ENCODE data around the gene MKX. TPM values are rescaled to one million over a fixed set of nuclear protein-coding genes. Genes with fewer than 3 reads are reported as not detected.

MKX gene
- total RNA-seq, 1 donor from 2014 or later, result not detected

DNA sequence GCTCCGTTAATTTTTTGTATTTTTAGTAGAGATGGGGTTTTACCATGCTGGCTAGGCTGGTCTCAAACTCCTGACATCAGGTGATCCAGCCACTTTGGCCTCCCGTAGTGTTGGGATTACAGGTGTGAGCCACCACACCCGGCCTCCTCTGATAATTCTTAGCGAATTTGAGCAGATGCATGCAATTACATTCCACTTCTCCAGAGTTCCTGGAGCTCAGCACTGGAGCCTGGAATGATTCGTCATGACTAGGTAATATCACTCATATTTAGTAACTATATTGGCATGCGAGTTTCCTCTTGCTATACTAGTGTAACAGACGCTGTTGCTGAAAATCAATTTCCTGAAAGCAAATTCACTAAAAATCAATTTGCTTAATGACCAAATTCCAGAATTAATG is 86.8 kb downstream of the MKX start:
- no peak for DNase-seq (ENCODE audit: extremely low read depth, low read depth, low spot score)

DNA sequence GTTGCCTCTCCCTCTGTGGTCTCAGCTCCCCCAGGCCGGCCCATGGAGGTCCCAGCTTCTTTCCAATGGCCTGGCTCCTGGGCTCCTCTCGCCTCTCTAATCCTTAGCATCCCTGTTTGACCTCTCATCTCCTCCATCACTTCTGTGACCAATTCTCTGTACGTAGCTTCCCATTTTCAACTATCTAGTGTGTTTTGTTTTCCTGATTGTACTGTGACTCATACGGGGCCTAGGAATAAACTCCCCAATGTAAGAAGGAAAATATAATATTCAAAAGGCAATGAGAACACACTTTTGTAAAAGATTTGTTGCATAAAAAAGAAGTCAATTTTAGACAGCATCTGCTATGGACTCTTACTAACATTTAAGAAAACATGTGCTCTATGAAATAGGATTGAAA is 90.3 kb downstream of the MKX start:
- DNase-seq (ENCODE audit: extremely low read depth, low read depth, low spot score), result no peak

DNA sequence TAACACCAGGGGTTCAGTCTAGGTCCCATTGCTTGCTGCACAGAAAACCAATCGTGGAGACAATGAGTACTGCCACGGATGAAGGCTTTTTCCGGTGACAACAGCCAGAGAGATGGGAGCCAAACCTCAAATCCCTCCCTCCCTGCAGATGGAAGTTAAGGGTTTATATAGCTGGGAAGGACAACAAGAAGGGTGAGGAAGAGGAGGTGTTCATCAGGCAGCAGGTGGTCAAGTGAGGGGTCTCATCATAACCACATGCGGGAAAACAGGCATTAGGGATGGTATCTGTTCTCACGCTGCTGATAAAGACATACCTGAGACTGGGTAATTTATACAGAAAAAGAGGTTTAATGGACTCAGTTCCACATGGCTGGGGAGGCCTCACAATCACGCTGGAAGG is 91.3 kb downstream of the MKX start:
- no peak for DNase-seq (ENCODE audit: extremely low read depth, low read depth, low spot score)

DNA sequence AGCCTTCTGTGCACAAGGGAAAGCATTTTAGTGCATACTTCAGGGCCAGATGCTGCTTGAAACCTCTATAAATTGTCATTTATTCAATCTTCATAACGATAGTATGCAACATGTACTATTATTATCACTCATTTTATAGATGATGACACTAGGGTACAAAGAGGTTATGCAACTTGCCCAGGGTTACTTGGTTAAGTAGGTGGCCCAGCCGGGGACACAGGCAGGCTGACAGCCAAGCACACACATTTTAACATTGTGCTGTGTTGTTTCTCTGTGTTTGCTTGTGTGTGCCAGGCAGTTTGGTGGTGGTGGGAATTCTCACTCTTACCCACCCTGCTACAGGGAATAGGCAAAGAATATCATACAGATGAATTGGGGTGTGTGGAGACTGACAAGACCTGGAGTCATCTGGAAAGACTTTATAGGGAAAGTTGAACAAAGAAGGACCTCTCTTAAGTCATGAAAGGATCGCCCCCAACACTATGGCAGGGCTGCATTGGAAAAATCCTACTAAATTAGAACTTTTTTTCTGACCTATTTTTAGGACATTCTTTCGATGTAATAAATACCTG is 98.9 kb downstream of the MKX start:
- no peak for DNase-seq (ENCODE audit: extremely low read depth, low read depth, low spot score)

DNA sequence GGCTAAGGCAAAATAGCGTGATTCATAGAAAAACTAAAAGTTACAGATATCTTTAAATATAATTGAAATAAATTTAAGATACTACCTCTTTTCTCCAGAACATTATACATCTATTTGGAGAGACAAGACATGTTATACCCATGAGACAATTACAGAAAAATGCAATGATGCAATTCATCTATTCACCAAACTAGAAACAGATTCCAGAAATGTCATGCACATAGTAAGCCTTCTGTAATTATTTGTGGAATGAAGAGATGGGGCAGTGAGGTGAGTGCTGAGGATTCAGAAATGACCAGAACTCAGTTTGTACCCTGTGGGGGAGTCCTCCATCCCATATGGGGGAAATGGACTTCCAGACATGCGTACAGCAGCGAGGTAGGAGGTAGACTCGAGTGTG is 99.4 kb downstream of the MKX start:
- DNase-seq (ENCODE audit: extremely low read depth, low read depth, low spot score), result no peak

DNA sequence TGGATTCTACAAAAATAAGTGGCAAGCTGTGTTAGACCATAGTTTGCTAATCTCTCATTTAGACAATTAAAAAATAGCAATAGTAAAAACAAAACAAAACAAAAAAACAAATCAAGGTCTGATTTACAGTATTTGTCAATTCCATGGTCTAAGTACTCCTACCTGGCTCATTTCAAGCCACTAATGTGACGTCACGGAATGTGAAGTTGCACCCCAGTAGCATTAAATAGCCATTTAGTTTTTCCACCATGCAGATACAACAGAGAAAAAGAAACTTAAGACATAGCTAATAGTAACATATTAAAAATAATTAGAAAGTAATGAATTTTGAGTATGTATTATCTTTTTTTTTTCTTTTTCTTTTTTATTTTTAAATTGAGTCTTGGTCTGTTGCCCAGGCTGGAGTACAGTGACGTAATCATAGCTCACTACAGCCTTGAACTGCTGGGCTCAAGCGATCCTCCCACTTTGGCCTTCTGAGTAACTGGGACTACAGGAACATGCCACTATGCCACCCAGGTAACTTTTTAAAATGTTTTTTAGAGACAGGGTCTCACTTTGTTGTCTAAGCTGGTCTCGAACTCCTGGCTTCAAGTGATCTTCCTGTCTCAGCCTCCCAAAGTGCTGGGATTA is 101.2 kb downstream of the MKX start:
- DNase-seq (ENCODE audit: extremely low read depth, low read depth, low spot score), result no peak

DNA sequence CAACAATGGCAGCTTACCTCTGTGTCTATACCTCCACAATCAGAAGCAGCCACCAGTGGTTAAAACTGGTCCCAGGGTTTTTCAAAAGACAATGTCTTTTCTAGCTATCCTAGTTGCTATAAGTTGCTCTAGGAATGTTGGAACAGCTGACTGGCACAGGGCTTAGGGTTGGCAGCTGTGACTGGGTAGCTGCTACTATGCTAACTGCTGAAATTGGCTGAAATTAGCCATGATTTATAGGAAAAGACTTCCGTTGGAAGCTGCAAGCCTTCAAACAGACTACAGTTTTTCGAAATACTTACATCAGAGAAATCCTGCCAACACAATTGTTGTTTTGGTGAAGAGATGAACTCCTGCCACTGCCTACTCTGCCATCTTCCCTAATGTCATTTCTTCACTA is 102.3 kb downstream of the MKX start:
- DNase-seq (ENCODE audit: extremely low read depth, low read depth, low spot score), result no peak

DNA sequence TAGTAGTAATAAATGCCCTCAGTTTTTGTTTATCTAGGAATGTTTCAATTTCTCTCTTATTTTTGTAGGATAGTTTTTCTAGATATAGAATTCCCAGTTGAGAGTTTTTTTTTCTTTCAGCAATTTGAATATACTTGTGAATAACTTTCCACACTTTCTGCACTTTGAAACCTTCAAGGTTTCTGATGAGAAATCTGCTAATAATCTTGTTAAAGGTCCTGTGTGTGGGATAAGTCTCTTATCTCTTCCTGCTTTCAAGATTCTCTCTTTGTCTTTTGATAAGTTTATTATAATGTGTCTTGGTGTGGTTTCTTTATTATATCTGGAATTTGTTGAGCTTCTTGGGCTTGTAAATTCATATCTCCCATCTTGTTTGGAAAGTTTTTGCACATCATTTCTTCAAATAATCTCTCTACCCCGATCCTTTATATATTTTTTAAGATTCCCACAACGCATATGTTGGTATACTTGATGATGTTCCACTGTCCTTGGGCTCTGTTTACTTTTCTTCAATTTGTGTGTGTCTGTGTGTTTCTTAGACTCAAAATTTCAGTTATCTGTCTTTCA is 103.5 kb downstream of the MKX start:
- no peak for DNase-seq (ENCODE audit: extremely low read depth, low read depth, low spot score)

DNA sequence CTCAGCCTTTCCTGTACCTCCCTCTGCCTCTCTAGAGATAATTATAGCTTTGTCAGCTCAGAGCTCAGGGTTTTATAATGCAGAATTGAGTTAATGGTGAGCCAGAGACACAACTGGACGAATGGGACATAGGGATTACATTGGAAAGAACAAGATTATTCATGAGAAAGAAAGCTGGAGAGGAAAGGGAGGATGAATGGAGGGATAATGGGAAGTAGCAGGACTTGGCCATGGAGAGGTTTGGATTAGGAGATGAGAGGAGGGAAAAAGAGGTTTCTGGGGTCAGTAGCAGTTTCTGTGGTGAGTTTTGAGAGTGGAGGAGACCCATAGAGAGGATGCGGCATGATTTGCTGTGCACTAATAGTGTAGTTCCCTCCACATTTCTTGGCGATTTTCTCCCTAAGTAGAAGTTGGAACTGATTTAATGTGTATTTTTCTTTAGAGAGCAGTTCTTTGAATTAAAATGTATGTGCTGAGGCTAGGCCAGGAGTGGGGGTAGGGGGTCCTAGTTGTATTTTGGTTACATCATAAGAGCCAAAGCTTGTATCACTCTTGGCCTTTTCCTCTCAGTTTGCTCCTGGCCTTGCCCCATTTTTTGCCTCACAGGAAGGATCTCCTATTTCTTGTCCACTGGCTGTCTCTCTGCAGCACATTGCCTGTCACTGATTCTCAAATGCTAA is 107.4 kb downstream of the MKX start:
- no peak for DNase-seq (ENCODE audit: extremely low read depth, low read depth, low spot score)

DNA sequence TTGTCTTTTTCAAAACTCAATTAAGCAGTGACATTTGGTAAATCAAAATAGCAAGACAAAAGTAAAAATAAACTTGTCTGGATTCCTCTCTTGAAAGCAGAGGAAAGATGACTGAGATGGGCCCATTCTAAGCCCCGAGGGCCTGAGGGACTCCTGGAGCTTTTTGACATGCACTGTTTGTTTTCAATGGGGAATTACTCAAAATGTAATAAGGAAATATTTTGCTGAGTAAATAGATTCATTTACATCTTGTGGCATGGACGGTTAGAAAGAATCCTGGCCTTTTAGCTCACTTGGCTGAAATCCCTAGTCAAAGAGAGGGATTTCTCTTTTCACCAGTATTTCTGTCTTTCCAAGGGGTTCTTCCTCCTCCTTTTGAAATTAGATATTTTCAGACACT is 108.0 kb downstream of the MKX start:
- no peak for DNase-seq (ENCODE audit: extremely low read depth, low read depth, low spot score)

DNA sequence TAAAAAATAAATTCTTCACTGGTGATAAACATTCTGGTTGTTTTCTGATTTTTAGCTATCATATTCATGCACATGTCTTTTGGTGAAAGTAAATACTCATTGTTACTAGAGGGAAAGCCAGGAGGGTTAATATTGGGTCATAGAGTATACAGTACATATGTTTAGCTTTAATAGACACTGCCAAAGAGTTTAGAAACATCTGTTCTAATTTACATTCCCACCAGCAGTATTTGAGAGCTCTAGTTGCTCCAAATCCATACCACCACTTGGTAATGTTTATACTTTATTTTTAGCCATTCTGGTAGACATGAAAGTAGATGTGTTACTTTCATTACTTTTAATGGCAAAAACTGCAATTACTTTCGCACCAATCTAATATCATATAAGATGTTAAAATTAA is 108.8 kb downstream of the MKX start:
- no peak for DNase-seq (ENCODE audit: extremely low read depth, low read depth, low spot score)

DNA sequence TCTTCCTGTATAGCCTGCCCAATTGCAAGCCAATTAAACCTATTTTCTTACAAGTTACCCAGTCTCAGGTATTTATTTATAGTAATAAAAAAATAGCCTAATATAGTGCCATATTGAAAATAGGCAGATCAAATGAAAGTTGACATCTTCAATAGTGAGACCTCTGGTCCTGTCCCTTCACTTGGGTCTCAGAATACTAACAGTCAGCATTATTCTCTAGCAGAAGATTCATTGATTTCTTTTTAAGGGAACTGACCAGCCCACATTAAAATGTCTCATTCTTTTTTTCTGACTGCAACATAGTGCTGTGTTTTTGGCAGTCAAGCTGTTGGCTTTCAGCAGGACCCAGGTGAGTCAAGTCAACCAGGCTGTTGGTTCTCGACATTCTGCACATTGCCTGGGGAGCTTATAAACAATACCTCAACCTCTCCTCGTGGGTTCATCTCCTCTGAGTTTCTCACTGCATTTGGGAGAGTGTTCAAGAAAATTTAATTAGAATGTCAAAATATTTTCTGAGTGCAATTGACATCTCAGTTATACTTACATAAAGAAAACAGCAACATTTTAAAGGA is 109.8 kb downstream of the MKX start:
- DNase-seq (ENCODE audit: extremely low read depth, low read depth, low spot score), result no peak

DNA sequence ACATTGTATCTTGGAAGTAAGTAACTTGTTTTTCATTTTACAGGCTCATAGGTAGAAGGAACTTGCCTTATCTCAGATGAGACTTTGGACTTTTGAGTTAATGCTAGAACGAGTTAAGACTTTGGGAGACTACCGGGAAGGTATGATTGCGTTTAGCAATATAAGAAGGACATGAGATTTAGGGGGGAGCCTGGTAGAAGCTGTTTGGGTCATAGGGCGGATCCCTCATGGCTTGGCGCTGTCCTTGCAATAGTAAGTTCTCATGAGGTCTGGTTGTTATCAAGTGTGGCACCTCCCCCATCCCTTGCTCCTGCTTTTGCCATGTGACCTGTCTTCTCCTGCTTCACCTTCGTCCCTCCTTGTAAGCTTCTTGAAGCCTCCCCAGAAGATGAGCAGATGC is 110.3 kb downstream of the MKX start:
- DNase-seq (ENCODE audit: extremely low read depth, low read depth, low spot score), result no peak

DNA sequence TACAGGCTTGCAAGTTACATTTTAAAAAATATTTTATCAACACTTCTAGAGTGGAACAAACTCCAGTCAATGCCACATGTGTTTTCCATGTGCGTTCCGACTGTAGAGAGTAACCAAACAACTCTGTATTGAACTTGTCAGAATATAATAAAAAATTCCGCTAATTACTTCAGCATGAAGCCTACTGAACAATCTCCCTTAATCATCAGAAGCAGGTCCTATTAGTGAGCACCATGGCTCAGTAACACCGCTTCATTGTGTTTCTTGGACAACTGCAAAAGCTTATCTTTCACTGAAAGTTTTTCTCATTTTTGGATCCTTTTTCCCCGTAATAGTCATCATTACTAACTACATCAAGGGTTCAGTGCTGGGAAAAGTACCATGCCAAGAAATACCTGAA is 117.0 kb downstream of the MKX start:
- DNase-seq (ENCODE audit: extremely low read depth, low read depth, low spot score), result no peak

DNA sequence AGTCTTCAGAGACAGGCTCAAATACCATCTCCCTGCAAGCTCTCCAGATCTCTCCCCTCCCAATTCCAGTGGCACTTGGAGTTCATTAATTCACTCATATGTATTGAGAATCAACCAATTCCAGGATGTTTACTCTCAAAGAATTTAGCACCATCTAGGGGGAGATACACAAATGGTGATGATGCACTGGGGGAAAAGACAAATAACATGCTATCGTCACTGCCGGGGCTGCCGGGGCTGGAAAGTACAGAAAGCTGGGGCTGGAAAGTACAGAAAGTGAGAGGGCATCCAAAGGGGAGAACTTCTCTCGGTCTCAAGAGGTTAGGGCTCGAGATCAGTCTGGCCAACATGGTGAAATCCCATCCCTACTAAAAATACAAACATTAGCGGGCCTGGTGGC is 118.7 kb downstream of the MKX start:
- DNase-seq (ENCODE audit: extremely low read depth, low read depth, low spot score), result no peak

DNA sequence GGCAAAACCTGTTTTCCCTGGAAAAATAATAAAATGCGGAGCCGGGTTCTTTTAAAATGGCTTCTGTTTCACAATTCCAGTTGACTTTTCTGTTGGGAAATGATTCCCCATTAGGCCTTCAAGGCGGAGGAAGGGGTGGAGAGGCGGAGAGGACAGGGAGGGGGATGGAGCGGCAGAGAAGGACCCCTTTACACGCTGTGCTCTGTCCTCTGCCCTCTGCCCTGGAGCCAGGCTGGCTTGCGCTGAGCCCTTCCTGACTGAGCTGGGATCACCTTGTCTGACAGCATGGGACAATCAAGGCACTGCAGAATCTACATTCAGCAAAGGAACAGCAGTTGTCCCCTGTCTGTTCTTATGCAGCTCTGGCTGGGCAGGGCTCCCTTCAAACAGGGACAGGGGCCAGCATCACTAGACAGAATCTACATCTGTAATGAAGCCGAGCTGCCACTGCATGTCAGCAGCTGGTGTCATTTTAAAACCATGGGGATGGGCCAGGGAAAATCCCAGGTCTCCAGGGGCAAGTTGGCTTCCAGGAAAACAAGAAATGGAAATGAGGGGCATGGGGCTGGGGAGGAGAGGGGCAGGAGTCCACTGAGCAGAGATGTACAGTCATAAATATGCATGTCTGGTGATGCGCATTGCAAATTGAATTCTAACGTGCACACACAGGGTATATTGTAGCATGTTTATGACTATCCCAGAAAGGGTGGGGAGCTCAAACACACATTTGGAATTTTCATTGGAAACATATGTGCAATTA is 120.0 kb downstream of the MKX start:
- no peak for DNase-seq (ENCODE audit: extremely low read depth, low read depth, low spot score)

DNA sequence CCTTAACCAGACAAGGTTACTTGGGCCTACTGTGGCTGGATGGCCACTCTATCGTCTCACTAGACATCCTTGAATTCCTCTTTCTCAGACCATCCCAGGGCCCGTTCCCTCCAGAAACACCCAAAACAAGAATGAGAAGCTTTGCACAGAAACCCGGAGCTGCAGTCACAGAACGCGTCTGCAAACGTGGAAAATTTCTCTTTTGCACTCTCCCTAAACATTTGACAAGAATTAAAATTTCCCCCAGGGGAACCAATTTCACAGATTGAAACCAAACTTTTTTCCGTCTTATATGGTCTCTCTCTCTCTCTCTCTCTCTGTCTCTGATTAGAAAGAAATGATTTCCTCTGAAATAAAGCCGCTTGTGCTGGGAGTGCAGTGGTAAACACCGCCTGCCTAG is 120.7 kb downstream of the MKX start:
- DNase-seq (ENCODE audit: extremely low read depth, low read depth, low spot score), result no peak

Measured in glomerular endothelial cell (primary cell).